WTC11 (cell line): ENCODE measurements around the gene GDPD4. TPM values are rescaled to one million over a fixed set of nuclear protein-coding genes. Genes with fewer than 3 reads are reported as not detected.

ENCODE experiments used
- ATAC-seq: fragments of 200-7000 bp; cut with Tn5 transposase; 2 replicates; pipeline ENCODE4 v1.10.0; 2021; ENCODE audit warnings: mild to moderate bottlenecking, moderate library complexity
- Bru-seq: library from RNA; stranded (reverse); fragments of 400-500 nt; gene quantifications from one replicate; lab custom pipeline; 2021; lab: Mats Ljungman, UMichigan
- CTCF ChIA-PET: fragments of 300-600 bp; sonication (Branson Sonifier 250); formaldehyde crosslinking; loops from one replicate; lab custom pipeline; 2021; ENCODE audit warnings: antibody characterized with exemption; lab: Charles Lee
- POLR2A ChIA-PET: fragments of 350-600 bp; sonication (Branson Sonifier 250); formaldehyde crosslinking; loops from one replicate; lab custom pipeline; 2021; ENCODE audit warnings: antibody characterized with exemption; lab: Charles Lee
- DNase-seq: peaks from one replicate; pipeline ENCODE4 v3.0.0; 2021; ENCODE audit warnings: low spot score
- H3K27ac Mint-ChIP-seq: 2 replicates; pipeline ENCODE4 v1.8.0; 2021; ENCODE audit warnings: mixed read lengths
- H3K27me3 Mint-ChIP-seq: 2 replicates; pipeline ENCODE4 v1.8.0; 2021; ENCODE audit warnings: low read depth, mild to moderate bottlenecking, moderate library complexity, mixed read lengths
- H3K36me3 Mint-ChIP-seq: 2 replicates; pipeline ENCODE4 v1.8.0; 2021; ENCODE audit warnings: mixed read lengths
- H3K4me1 Mint-ChIP-seq: 2 replicates; pipeline ENCODE4 v1.8.0; 2022; ENCODE audit warnings: mixed read lengths
- H3K4me3 Mint-ChIP-seq: 2 replicates; pipeline ENCODE4 v1.8.0; 2021; ENCODE audit warnings: mild to moderate bottlenecking, moderate library complexity, mixed read lengths
- H3K9me3 Mint-ChIP-seq: 2 replicates; pipeline ENCODE4 v1.8.0; 2021; ENCODE audit warnings: mixed read lengths
- ATF3 ChIP-seq: sonication (generic); formaldehyde crosslinking; conservative IDR thresholded peaks from 2 replicates; pipeline ENCODE4 v1.8.1; 2022; ENCODE audit warnings: mild to moderate bottlenecking, missing genetic modification reagents
- CBFB ChIP-seq: sonication (generic); formaldehyde crosslinking; IDR thresholded peaks from 2 replicates; pipeline ENCODE4 v1.8.1; 2022; ENCODE audit warnings: mild to moderate bottlenecking, low read depth, missing genetic modification reagents
- CTCF ChIP-seq: fragments of 200-600 bp; IDR thresholded peaks from 2 replicates; pipeline ENCODE4 v1.8.0; 2022; ENCODE audit warnings: antibody characterized with exemption
- E2F1 ChIP-seq: sonication (generic); formaldehyde crosslinking; IDR thresholded peaks from 2 replicates; pipeline ENCODE4 v1.8.0; 2022; ENCODE audit warnings: mild to moderate bottlenecking, missing genetic modification reagents
- E2F5 ChIP-seq: sonication (generic); formaldehyde crosslinking; IDR thresholded peaks from 2 replicates; pipeline ENCODE4 v1.8.1; 2022; ENCODE audit warnings: mild to moderate bottlenecking, moderate library complexity, missing genetic modification reagents
- GABPB1 ChIP-seq: sonication (generic); formaldehyde crosslinking; IDR thresholded peaks from 2 replicates; pipeline ENCODE4 v1.8.1; 2023; ENCODE audit warnings: mild to moderate bottlenecking, missing genetic modification reagents
- GTF2I ChIP-seq: fragments of 250-450 bp; sonication (Bioruptor Pico); conservative IDR thresholded peaks from 2 replicates; pipeline ENCODE4 v1.4.0; 2021; ENCODE audit warnings: mild to moderate bottlenecking
- HMGA2 ChIP-seq: fragments of 250-450 bp; sonication (Bioruptor Pico); IDR thresholded peaks from 2 replicates; pipeline ENCODE4 v1.4.0; 2021; ENCODE audit warnings: mild to moderate bottlenecking, moderate library complexity
- IRF2 ChIP-seq: sonication (generic); formaldehyde crosslinking; IDR thresholded peaks from 2 replicates; pipeline ENCODE4 v1.8.0; 2022; ENCODE audit warnings: low read depth, missing genetic modification reagents, borderline replicate concordance
- MXD4 ChIP-seq: fragments of 250-450 bp; sonication (Bioruptor Pico); IDR thresholded peaks from 2 replicates; pipeline ENCODE4 v1.8.0; 2021; ENCODE audit warnings: mild to moderate bottlenecking, moderate library complexity, borderline replicate concordance
- NR2C2 ChIP-seq: sonication (generic); formaldehyde crosslinking; IDR thresholded peaks from 2 replicates; pipeline ENCODE4 v1.8.0; 2022; ENCODE audit warnings: mild to moderate bottlenecking, missing genetic modification reagents
- SMAD3 ChIP-seq: sonication (generic); formaldehyde crosslinking; IDR thresholded peaks from 2 replicates; pipeline ENCODE4 v1.8.0; 2022; ENCODE audit warnings: missing genetic modification reagents, mild to moderate bottlenecking, borderline replicate concordance
- SOX15 ChIP-seq: fragments of 250-450 bp; sonication (Bioruptor Pico); IDR thresholded peaks from 2 replicates; pipeline ENCODE4 v1.9.0; 2021; ENCODE audit warnings: mild to moderate bottlenecking
- STAT6 ChIP-seq: sonication (generic); formaldehyde crosslinking; conservative IDR thresholded peaks from 2 replicates; pipeline ENCODE4 v1.8.1; 2023; ENCODE audit warnings: mild to moderate bottlenecking, low read depth, missing genetic modification reagents, moderate library complexity
- ZBTB43 ChIP-seq: sonication (generic); formaldehyde crosslinking; IDR thresholded peaks from 2 replicates; pipeline ENCODE4 v1.8.1; 2023; ENCODE audit warnings: mild to moderate bottlenecking, missing genetic modification reagents
- ZNF232 ChIP-seq: sonication (generic); formaldehyde crosslinking; IDR thresholded peaks from 2 replicates; pipeline ENCODE4 v1.8.0; 2022; ENCODE audit warnings: mild to moderate bottlenecking, missing genetic modification reagents
- ZNF416 ChIP-seq: fragments of 250-450 bp; sonication (Bioruptor Pico); IDR thresholded peaks from 2 replicates; pipeline ENCODE4 v1.9.0; 2021; ENCODE audit warnings: mild to moderate bottlenecking, inconsistent platforms
- ZNF423 ChIP-seq: fragments of 250-450 bp; sonication (Bioruptor Pico); IDR thresholded peaks from 2 replicates; pipeline ENCODE4 v2.1.2; 2022; ENCODE audit warnings: mild to moderate bottlenecking, moderate library complexity
- ZNF425 ChIP-seq: fragments of 250-450 bp; sonication (Bioruptor Pico); conservative IDR thresholded peaks from 2 replicates; pipeline ENCODE4 v1.9.0; 2021; ENCODE audit warnings: mild to moderate bottlenecking
- ZNF532 ChIP-seq: fragments of 250-450 bp; sonication (Bioruptor Pico); IDR thresholded peaks from 2 replicates; pipeline ENCODE4 v1.9.0; 2021; ENCODE audit warnings: mild to moderate bottlenecking, borderline replicate concordance
- ZNF671 ChIP-seq: fragments of 250-450 bp; sonication (Bioruptor Pico); IDR thresholded peaks from 2 replicates; pipeline ENCODE4 v1.8.0; 2021; ENCODE audit warnings: mild to moderate bottlenecking
- long read RNA-seq, 3 experiments: library from RNA in 1 of 3; library from capped mRNA in 1 of 3; library from polyadenylated mRNA in 1 of 3; unstranded in 2 of 3; stranded (forward) in 1 of 3; transcript quantifications; one replicate each; pipeline ENCODE4 v2.0.0, GENCODE V29; 2021
- total RNA-seq: library from RNA; stranded (reverse); gene quantifications from 3 replicates; pipeline ENCODE4 v1.2.3, GENCODE V29; 2021

GDPD4 gene
- total RNA-seq (not detected in 3 replicates), Bru-seq, nascent RNA (percentile 24 among the genes with signal in this experiment)
- long read RNA-seq, experiment 1: 0 reads
- long read RNA-seq, experiment 2: 0 reads
- long read RNA-seq, experiment 3: 0 reads

- Mint-ChIP-seq H3K36me3 (no peaks in the 10 kb centered on the region), H3K4me1 (peaks cover 15% of the 10 kb centered on the region), H3K4me3 (no peak within 1 kb of the TSS), H3K27ac (no peak within 1 kb of the TSS), H3K9me3 (no peaks in the 10 kb centered on the region), H3K27me3 (peaks cover 2% of the 10 kb centered on the region; the same call in 1 of the 2 replicates)
- ATAC-seq (peak; percentile 83), DNase-seq (peak; percentile 38)
- CTCF ChIA-PET: no interaction called here
- POLR2A ChIA-PET: no interaction called here
- TF ChIP-seq ATF3 (CRISPR knock-in tag) (no peak), E2F5 (no peak), MXD4 (CRISPR knock-in tag) (no peak), SMAD3 (CRISPR knock-in tag) (no peak), STAT6 (CRISPR knock-in tag) (no peak), ZNF425 (CRISPR knock-in tag) (no peak), CBFB (CRISPR knock-in tag) (no peak)
These were observed at the start of gene GDPD4 for GRCh38 chr11:77301510-77301909. Gene GDPD4, minus strand, starts transcription at chr11:77301686. Its CDS starts 16,549 bp downstream, at chr11:77285137.

- peaks cover 44% of the 10 kb centered on the region for H3K36me3 Mint-ChIP-seq
- H3K27ac Mint-ChIP-seq: no peak overlapping the region
- TF ChIP-seq ZNF671 (CRISPR knock-in tag) (no peak), SOX15 (CRISPR knock-in tag) (no peak), NR2C2 (CRISPR knock-in tag) (no peak), ZNF532 (CRISPR knock-in tag) (no peak), CTCF (no peak), ZNF423 (no peak), ZBTB43 (CRISPR knock-in tag) (no peak), GTF2I (no peak), ZNF232 (CRISPR knock-in tag) (no peak), IRF2 (no peak), E2F1 (CRISPR knock-in tag) (no peak), HMGA2 (CRISPR knock-in tag) (no peak), ZNF416 (CRISPR knock-in tag) (no peak), GABPB1 (CRISPR knock-in tag) (no peak)
- POLR2A ChIA-PET: no interaction called here
- H3K4me3 Mint-ChIP-seq: no peak overlapping the region
- CTCF ChIA-PET: no interaction called here
- no peaks in the 10 kb centered on the region for H3K4me1 Mint-ChIP-seq
- H3K27me3 Mint-ChIP-seq: no peaks in the 10 kb centered on the region
- H3K9me3 Mint-ChIP-seq: no peaks in the 10 kb centered on the region
- ATAC-seq: no peak
- no peak for DNase-seq
These were observed 46.5 kb upstream of the GDPD4 start for GRCh38 chr11:77347948-77348347.
